Activated CD4-positive, alpha-beta T cell treated with anti-CD3 and anti-CD28 coated beads, Interleukin-2, amount 50 U/mL, for 48 hours (primary cell): ENCODE results near the gene ANKRD24.
"Not testable (repeated sequence)": the region's sequence is repeated elsewhere in the genome, so short reads cannot be mapped to it uniquely, and the experiment has no call there.

ENCODE experiments used
- DNase-seq, 2 experiments: peaks; one replicate each; pipeline ENCODE4 v3.0.0-alpha.2; 2020

The ANKRD24 gene

DNA sequence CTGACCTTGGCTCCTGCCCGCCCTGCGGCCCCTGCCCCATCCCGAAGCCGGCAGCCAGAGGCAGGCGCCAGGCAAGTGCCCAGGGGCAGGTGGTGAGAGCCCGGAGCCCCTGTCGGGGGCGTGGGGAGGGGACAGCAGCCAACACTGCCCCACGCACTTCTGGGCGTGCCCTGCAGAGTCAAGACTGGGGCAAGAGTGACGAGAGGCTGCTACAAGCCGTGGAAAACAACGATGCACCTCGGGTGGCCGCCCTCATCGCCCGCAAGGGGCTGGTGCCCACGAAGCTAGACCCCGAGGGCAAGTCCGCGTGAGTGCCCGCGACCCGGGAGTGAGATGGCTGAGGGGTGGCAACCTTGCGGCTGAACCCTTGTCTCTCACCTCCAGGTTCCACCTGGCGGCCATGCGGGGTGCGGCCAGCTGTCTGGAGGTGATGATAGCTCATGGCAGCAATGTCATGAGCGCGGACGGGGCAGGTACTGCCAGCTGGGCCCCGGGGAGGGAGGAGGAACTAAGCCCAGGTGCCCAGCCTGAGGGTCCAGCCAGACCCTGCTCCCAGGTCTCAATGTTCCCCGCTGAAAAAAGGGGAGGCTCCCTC lies 17.3 kb downstream of the ANKRD24 start:
- no peak for DNase-seq

- no peak for DNase-seq
Observed at GRCh38 chr19:4200940-4201542, 18.6 kb downstream of the ANKRD24 start.

GRCh38 chr19:4201798-4202197 lies 19.3 kb downstream of the ANKRD24 start:
- no peak for DNase-seq

GRCh38 chr19:4206818-4207484 lies 24.5 kb downstream of the ANKRD24 start:
- DNase-seq = no peak

- no peak for DNase-seq
Observed at GRCh38 chr19:4208385-4209094, 26.1 kb downstream of the ANKRD24 start.

DNA sequence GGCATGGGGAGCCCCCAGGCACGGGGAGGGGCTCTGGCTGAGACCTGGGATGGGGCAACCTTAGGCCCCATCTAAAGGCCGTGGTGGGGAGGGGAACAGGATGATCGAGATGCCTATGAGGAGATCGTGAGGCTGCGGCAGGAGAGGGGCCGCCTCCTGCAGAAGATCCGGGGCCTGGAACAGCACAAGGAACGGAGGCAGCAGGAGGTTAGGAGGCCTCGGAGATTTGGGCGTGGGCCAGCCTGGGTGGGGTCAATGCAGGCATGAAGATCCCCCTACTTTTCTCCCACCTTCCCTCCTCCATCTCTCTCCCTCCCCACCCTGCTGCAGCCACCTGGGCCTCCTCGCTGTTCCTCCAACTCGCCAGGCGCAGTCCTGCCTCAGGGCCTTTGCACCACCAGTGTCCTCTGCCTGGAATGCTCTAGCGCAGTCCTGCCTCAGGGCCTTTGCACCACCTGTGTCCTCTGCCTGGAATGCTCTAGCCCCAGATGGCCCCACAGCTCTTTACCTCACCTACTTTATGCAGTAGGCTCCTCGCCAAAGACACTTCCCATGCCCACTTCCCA lies 27.8 kb downstream of the ANKRD24 start:
- no peak for DNase-seq

GRCh38 chr19:4213116-4213515 lies 30.6 kb downstream of the ANKRD24 start:
- DNase-seq = no peak

- DNase-seq = no peak
Observed at GRCh38 chr19:4215807-4216206, 33.3 kb downstream of the ANKRD24 start.

DNA sequence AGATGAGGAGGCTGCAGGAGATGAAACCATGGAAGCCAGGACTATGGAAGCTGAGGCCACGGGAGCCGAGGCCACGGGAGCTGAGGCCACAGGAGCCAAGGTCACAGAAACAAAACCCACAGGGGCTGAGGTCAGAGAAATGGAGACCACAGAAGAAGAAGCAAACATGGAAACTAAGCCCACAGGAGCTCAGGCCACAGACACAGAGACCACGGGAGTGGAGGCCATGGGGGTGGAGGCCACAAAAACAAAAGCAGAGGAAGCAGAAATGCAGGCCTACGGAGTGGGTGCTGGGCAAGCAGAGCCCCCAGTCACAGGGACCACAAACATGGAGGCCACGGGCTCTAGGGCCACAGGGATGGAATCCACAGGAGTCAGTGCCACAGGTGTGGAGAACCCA lies 34.4 kb downstream of the ANKRD24 start:
- no peak for DNase-seq

DNA sequence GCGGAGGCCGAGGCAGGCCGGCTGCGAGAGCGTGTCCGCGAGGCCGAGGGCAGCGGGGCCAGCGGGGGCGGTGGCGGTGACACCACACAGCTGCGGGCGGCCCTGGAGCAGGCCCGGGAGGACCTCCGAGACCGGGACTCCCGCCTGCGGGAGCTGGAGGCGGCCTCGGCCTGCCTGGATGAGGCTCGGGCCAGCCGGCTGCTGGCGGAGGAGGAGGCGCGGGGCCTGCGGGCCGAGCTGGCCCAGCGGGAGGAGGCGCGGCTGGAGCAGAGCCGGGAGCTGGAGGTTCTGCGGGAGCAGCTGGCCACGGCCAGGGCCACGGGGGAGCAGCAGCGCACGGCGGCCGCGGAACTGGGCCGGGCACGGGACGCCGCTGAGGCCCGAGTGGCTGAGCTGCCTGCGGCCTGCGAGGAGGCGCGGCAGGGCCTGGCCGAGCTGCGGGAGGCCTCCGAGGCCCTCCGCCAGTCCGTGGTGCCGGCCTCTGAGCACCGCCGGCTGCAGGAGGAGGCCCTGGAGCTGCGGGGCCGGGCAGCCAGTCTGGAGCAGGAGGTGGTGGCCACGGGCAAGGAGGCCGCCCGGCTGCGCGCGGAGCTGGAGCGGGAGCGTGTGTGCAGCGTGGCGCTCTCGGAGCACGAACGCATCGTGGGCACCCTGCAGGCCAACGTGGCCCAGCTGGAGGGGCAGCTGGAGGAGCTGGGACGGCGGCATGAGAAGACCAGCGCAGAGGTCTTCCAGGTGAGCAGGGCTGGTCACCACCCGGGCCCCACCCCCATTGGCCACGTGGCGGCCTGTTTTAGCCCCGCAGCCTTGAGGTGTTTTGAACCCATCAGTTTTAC lies 35.2 kb downstream of the ANKRD24 start:
- no peak for DNase-seq

- not testable (repeated sequence) for DNase-seq
Observed at GRCh38 chr19:4218523-4218922, 36.0 kb downstream of the ANKRD24 start.

- DNase-seq = no peak
Observed at GRCh38 chr19:4220188-4220587, 37.7 kb downstream of the ANKRD24 start.

DNA sequence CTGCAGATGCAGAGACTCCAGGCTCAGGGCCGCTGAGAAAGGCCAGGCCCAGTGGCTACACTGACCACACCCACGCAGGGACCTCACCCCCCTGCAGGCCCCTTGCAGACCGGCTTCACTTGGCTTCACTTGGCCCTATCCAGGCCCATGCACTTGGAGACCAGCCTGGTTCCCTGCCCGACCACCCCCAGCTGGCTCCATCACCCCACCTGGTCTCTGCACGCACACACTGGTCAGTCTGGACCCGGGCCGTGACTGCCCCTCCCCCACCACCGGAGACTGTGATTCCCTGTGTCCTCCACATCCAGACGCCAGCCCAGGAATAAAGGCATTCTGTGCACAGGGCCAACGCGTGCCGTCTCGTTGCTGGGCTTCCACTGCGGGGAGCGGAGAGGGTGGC lies 42.0 kb downstream of the ANKRD24 start:
- no peak for DNase-seq

DNA sequence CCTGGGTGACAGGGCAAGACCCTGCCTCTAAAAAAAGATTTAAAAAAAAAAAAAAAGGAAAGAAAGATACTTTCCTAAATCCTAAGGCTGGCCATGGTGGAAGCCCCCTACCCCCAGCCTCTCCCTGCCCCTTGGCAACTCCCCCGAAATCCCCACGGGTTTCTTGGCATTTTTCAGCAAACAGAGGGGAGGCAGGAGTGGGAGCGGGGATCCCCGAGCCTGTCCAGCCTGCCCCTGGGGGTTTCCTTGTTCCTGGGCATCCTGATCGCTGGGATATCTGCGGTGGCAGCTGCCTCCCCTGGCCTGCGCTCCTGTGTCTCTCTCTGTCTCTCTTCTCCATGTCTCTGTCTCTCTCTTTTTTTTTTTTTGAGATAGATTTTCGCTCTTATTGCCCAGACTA lies 43.4 kb downstream of the ANKRD24 start:
- DNase-seq = no peak

GRCh38 chr19:4227771-4228170 lies 45.3 kb downstream of the ANKRD24 start:
- no peak for DNase-seq

- DNase-seq = no peak
Observed at GRCh38 chr19:4228765-4229178, 46.3 kb downstream of the ANKRD24 start.

DNA sequence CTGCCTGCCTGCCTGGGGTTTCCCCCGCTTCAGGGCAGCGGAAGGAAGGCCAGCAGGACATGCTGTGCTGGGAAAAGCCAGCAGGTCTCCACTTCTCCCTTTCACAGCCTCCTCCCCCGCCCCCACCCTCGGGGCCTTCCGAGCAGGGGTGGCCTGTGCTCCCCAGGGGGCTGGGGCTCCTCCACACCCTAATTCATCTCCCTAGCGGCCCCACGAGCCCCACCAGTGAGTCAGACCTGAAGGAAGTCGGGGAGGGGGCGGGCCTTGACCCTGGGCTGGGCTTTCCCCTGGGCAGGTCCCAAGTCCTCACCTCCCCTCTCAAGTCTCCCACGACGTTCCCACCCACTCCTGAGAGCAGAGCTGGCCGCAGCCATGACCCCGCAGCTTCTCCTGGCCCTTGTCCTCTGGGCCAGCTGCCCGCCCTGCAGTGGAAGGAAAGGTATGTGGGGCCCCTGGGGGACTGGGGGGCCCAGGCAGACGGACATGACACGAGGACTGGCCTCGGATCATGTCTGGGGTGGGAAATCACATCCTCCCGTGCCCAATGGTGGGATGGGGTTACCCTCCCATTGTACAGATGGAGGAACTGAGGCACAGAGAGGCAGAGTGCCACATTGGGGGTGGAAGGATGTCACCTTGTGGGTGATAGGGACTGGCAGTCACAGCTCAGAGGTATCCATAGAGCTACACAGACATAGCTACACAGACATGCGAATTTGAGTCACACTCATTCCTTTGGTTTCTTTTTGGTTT lies 46.9 kb downstream of the ANKRD24 start, which contains the start of gene EBI3:
EBI3 (plus strand) TSS at position 345 of the 753 bp plus-strand sequence; CDS start at position 373, 28 bp downstream.
- peak; percentile 78 to 84 for DNase-seq

DNA sequence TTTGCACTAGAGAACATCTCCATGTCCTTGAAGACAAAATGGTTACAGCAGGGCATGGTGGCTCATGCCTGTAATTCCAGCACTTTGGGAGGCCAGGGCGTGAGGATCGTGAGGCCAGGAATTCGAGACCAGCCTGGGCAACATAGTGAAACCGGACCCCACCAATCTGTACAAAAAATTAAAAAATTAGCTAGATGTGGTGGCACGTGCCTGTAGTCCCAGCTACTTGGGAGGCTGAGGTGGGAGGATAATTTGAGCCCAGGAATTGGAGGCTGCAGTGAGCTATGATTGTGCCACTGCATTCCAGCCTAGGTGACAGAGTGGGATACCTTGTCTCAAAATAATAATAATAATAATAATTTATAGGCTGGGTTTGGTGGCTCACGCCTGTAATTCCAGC lies 47.7 kb downstream of the ANKRD24 start:
- DNase-seq = not testable (repeated sequence)

- DNase-seq = not testable (repeated sequence)
Observed at GRCh38 chr19:4231521-4231920, 49.0 kb downstream of the ANKRD24 start.

DNA sequence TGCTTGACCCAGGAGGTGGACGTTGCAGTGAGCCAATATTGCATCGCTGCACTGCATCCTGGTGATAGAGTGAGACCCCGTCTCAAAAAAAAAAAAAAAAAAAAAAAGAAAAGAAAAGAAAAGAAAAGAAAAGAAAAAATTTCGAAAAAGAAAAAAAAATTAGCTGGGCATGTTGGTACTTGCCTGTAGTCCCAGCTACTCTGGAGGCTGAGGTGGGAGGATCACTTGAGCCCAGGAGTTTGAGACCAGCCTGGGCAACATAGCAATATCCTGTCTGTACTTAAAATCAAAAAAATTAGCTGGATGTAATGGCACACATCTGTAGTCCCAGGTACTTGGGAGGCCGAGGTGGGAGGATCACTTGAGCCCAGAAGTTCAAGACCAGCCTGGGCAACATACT lies 49.6 kb downstream of the ANKRD24 start:
- DNase-seq = not testable (repeated sequence)

GRCh38 chr19:4232614-4233281 lies 50.3 kb downstream of the ANKRD24 start:
- no peak for DNase-seq
